Adrenal gland (tissue), 12 donors: Measurements from ENCODE around the gene SUCLG2. TPM values are rescaled to one million over a fixed set of nuclear protein-coding genes. Genes with fewer than 3 reads are reported as not detected.

Experiments used
- DNase-seq, 7 donors: peaks; one replicate each; pipeline ENCODE4 v3.0.0-alpha.2; 2019 to 2020
- H3K27ac ChIP-seq, 5 donors: fragments of 200-600 bp; sonication (generic) in 4 of 5; 1 replicate in 3 of 5; 2 replicates in 2 of 5; pipeline versions ENCODE4 v1.5.1 to v1.8.0; 2016 to 2020; ENCODE audit warnings: mild to moderate bottlenecking in 1 of 5
- H3K27me3 ChIP-seq: fragments of 200-600 bp; 2 replicates; pipeline ENCODE4 v1.8.0; 2021
- H3K36me3 ChIP-seq, 2 donors: fragments of 200-600 bp; replicated peaks in 1 of 2; 1 replicate in 1 of 2; 2 replicates in 1 of 2; pipeline versions ENCODE4 v1.5.1 to v1.8.0; 2018 to 2022
- H3K4me1 ChIP-seq, 2 donors: fragments of 200-600 bp; replicated peaks in 1 of 2; 1 replicate in 1 of 2; 2 replicates in 1 of 2; pipeline versions ENCODE4 v1.5.1 to v1.8.0; 2018 to 2021
- H3K4me3 ChIP-seq, 4 donors: fragments of 200-600 bp; sonication (generic) in 3 of 4; one replicate each; pipeline ENCODE4 v1.5.1; 2016 to 2018
- H3K9me3 ChIP-seq, 3 donors: fragments of 200-600 bp; sonication (generic) in 1 of 3; replicated peaks in 1 of 3; 1 replicate in 2 of 3; 2 replicates in 1 of 3; pipeline versions ENCODE4 v1.5.1 to v1.8.0; 2016 to 2021
- POLR2A ChIP-seq, 2 donors: fragments of 450-650 bp; IDR thresholded peaks; one replicate each; pipeline ENCODE4 v1.6.1; 2017; ENCODE audit warnings: antibody characterized with exemption in 2 of 2, mild to moderate bottlenecking in 2 of 2, moderate library complexity in 1 of 2
- WGBS, 4 donors: extraction: QIAGEN DNeasy Blood & Tissue Kit in 2 of 4; methylation state at CpG; one replicate each; pipeline versions ENCODE4 v1.1.5 to v1.1.7; 2013 to 2017; 5-methylcytosine and 5-hydroxymethylcytosine counted together
- intact Hi-C, 2 donors: fragments of 100-400 bp; cut with DNase I; formaldehyde crosslinking; loops; one replicate each; pipeline versions ENCODE4 v1.14.1 to v1.15.0; 2022 to 2023
- polyA plus RNA-seq, 3 donors: library from polyadenylated mRNA; stranded (reverse); fragments of 200-250 nt in 2 of 3; fragments of 350-450 nt in 1 of 3; fragmentation: Illumina TruSeq in 1 of 3; extraction: RNeasy Lipid Tissue Mini Kit (QIAGEN cat#74804) in 1 of 3; gene quantifications; one replicate each; pipeline ENCODE4 v1.2.3, GENCODE V29; 2013 to 2014
- total RNA-seq, 9 donors: library from RNA; depleted of rRNA in 4 of 9; stranded (reverse); fragments of >200 nt in 4 of 9; fragments of 120-200 nt in 1 of 9; fragmentation: NEBNext Ultra II Directional in 1 of 9; extraction: Animal tissue kit (Norgen Biotek cat#: 25700) in 1 of 9; gene quantifications; one replicate each; pipeline versions ENCODE4 v1.1.0 to v1.2.4, GENCODE V29; 2013 to 2023
- TF ChIP-seq, protein P1 (sequence below), 6 experiments: fragments of 450-650 bp in 4 of 6; fragments of 200-600 bp in 2 of 6; sonication (generic) in 1 of 6; IDR thresholded peaks; 1 replicate in 5 of 6; 2 replicates in 1 of 6; pipeline versions ENCODE4 v1.5.1 to v1.8.0; 2016 to 2021; ENCODE audit warnings: antibody characterized with exemption in 6 of 6, mild to moderate bottlenecking in 2 of 6, moderate library complexity in 1 of 6
- donor health status: healthy with polysubstance abuse.
- donor health status: Bipolar disorder and iron deficiency.
- donor health status: DM: yes; HTN: yes; CAD: no.
- donor health status: DM: no; HTN: no; CAD: no.
- donor health status: DM: no; HTN: no; CAD: no.
- donor health status: DM: yes; HTN: yes; CAD: no.

SUCLG2 gene
- total and polyA plus RNA-seq, 12 donors: 24.4 to 115 (median 69.6) TPM

DNA sequence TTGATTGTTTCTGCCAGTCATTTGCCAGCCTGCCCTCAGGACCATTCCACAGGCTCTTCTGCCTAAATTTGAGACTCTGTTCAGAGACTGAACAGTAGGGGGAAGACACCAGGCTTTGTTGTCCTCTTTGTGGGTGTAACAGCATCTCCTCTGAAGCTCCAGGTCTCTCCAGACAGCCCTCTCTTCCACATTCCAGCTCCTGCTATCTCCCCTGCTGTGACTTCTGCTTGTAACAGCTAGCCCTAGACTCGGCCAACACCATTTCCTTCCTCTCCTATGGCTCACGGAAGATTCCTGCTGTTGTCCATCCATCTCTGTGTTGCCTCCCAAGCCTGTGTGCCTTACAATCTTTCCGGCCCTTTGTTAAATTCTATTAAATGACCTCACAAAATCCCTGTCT lies 40.2 kb downstream of the SUCLG2 start:
- DNase-seq: no peak
- Histone ChIP-seq H3K4me3 (no peak overlapping the region), H3K9me3 (no peaks in the 10 kb centered on the region), H3K27me3 (no peaks in the 10 kb centered on the region), H3K36me3 (peaks cover 0 to 4% of the 10 kb centered on the region in 2 donors), H3K4me1 (no peaks in the 10 kb centered on the region), H3K27ac (no peak overlapping the region)
- WGBS, 4 donors: 76 to 90% (median 80%) methylated on average over 3 of the region's 3 CpGs
- TF ChIP-seq, protein P1, sequence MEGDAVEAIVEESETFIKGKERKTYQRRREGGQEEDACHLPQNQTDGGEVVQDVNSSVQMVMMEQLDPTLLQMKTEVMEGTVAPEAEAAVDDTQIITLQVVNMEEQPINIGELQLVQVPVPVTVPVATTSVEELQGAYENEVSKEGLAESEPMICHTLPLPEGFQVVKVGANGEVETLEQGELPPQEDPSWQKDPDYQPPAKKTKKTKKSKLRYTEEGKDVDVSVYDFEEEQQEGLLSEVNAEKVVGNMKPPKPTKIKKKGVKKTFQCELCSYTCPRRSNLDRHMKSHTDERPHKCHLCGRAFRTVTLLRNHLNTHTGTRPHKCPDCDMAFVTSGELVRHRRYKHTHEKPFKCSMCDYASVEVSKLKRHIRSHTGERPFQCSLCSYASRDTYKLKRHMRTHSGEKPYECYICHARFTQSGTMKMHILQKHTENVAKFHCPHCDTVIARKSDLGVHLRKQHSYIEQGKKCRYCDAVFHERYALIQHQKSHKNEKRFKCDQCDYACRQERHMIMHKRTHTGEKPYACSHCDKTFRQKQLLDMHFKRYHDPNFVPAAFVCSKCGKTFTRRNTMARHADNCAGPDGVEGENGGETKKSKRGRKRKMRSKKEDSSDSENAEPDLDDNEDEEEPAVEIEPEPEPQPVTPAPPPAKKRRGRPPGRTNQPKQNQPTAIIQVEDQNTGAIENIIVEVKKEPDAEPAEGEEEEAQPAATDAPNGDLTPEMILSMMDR (IDR thresholded peaks at IDR 0.05): no peak
- no peak for TF ChIP-seq POLR2A (IDR thresholded peaks at IDR 0.05)
- intact Hi-C loops: no loop called here

DNA sequence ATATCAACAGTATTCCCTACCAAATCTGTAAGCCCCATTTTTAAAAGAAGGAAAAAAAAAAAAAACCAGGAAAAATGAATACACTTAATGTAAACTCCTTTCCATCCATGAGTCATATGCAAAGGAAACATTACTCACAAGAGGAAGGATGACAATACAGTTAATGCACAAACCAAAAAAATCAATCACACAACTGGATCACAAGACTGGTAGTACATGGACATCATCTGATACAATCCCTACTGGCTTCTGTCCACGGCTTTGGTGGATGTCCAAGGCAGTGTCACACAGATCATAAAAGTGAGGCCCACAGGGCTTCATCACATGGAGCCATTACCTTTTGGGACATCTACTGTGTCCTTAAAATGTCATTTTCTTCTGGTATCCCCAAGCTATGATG lies 44.0 kb downstream of the SUCLG2 start:
- H3K36me3 ChIP-seq: peaks cover 0 to 21% of the 10 kb centered on the region in 2 donors
- WGBS, 4 donors: 96 to 100% (median 98%) methylated on average over 1 of the region's 1 CpG
- no peak overlapping the region for H3K4me3 ChIP-seq

DNA sequence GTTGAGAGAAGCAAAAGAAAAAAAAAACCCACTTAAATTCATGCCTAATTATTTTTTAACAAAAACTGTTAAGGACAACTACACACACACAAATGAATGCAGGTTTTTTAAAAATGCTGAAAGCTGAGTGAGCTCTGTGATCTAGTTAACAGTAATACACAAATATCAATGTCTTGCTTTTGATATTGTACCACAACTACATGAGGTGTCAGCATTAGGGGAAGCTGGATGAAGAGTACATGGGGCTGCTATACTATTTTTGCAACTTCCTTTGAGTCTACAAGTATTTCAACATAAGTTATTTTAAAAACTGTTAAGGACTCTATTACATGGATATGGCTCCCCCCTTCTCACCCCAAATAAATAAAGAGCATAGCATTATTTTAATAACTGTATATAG lies 44.7 kb downstream of the SUCLG2 start:
- no peaks in the 10 kb centered on the region for H3K27me3 ChIP-seq
- H3K4me3 ChIP-seq: no peak overlapping the region
- H3K36me3 ChIP-seq: peaks cover 0 to 21% of the 10 kb centered on the region in 2 donors
- H3K27ac ChIP-seq: no peak overlapping the region
- intact Hi-C loops: no loop called here
- DNase-seq: no peak
- no peaks in the 10 kb centered on the region for H3K9me3 ChIP-seq
- TF ChIP-seq, protein P1 (IDR thresholded peaks at IDR 0.05): no peak
- no peak for TF ChIP-seq POLR2A (IDR thresholded peaks at IDR 0.05)
- no peaks in the 10 kb centered on the region for H3K4me1 ChIP-seq

More for the DNA sequence above, 44.0 kb downstream of the SUCLG2 start:
- H3K9me3 ChIP-seq: no peaks in the 10 kb centered on the region
- no peak for DNase-seq
- no peak for TF ChIP-seq POLR2A (IDR thresholded peaks at IDR 0.05)
- TF ChIP-seq, protein P1 (IDR thresholded peaks at IDR 0.05): no peak
- H3K27me3 ChIP-seq: no peaks in the 10 kb centered on the region
- no peak overlapping the region for H3K27ac ChIP-seq
- H3K4me1 ChIP-seq: no peaks in the 10 kb centered on the region
- intact Hi-C loops: no loop called here

DNA sequence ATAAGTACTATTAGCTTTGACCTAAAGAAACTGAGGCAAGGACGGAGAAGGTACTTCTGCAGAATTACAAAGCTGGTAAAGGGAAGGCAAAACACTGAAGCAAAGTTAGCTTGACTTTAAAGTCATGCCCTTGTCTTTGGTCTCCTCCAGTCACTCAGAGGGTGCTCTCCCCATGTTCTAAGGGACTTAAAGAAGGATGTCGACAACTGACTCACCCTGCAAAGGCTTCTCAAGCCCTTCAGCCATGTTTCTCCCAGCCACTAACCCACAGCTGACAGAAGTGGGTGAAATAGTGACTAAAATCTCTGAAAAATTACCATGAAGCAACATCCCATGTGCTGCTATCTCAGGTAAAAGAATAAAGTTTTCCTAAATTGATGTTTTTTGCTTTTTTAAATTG lies 46.4 kb downstream of the SUCLG2 start:
- H3K4me3 ChIP-seq: no peak overlapping the region
- peaks cover 0 to 21% of the 10 kb centered on the region in 2 donors for H3K36me3 ChIP-seq
- no peak for DNase-seq
- no peak overlapping the region for H3K27ac ChIP-seq
- H3K27me3 ChIP-seq: no peaks in the 10 kb centered on the region
- intact Hi-C loops: no loop called here
- 93 to 100% (median 97%) methylated on average over 2 of the region's 2 CpGs for WGBS, 4 donors
- TF ChIP-seq, protein P1 (IDR thresholded peaks at IDR 0.05): no peak
- TF ChIP-seq POLR2A (IDR thresholded peaks at IDR 0.05): no peak
- no peaks in the 10 kb centered on the region for H3K4me1 ChIP-seq
- no peaks in the 10 kb centered on the region for H3K9me3 ChIP-seq
